ENCODE data around the gene MAPK8IP3.
A peak's percentile ranks its signal among the peaks of the same experiment; 100 is the strongest.
"Not testable (repeated sequence)": the region's sequence is repeated elsewhere in the genome, so short reads cannot be mapped to it uniquely, and the experiment has no call there.

Gene MAPK8IP3

DNA sequence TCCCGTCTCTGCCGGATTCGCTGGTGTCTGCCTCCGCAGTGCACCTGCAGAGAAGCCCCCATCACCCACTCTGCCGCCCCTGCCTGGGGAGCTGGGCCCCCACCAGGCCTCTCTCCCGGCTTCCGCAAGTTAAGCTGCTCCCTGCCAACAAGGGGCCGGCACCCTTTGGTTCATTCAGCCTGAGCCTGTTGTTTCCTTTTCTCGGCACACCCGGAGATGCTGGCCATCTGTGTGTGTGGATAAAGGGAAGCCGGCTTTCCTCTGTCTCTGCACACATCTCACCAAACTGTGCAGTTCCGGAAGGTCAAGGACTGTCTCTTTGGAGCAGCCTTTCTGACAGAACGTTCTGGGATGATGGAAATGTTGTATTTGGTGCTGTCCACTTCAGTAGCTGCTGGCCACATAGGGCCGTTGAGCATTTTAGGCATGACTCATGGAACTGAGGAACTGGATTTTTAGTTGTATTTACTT lies 6.8 kb downstream of the MAPK8IP3 start:
- H3K36me3 Mint-ChIP-seq (ENCODE audit: low read depth) = no peaks in the 10 kb centered on the region
- H3K27ac Mint-ChIP-seq = no peak overlapping the region
- peaks cover 7% of the 10 kb centered on the region for H3K4me1 Mint-ChIP-seq (ENCODE audit: low read depth)
- H3K9me3 Mint-ChIP-seq = no peaks in the 10 kb centered on the region
- no peak overlapping the region for H3K4me3 Mint-ChIP-seq
- no peaks in the 10 kb centered on the region for H3K27me3 Mint-ChIP-seq (ENCODE audit: low read depth)

- Mint-ChIP-seq H3K36me3 (ENCODE audit: low read depth) (no peaks in the 10 kb centered on the region), H3K27me3 (ENCODE audit: low read depth) (no peaks in the 10 kb centered on the region), H3K4me1 (ENCODE audit: low read depth) (peaks cover 5% of the 10 kb centered on the region), H3K9me3 (no peaks in the 10 kb centered on the region), H3K4me3 (no peak overlapping the region), H3K27ac (no peak overlapping the region)
These were observed 7.3 kb downstream of the MAPK8IP3 start for GRCh38 chr16:1713331-1713730.

DNA sequence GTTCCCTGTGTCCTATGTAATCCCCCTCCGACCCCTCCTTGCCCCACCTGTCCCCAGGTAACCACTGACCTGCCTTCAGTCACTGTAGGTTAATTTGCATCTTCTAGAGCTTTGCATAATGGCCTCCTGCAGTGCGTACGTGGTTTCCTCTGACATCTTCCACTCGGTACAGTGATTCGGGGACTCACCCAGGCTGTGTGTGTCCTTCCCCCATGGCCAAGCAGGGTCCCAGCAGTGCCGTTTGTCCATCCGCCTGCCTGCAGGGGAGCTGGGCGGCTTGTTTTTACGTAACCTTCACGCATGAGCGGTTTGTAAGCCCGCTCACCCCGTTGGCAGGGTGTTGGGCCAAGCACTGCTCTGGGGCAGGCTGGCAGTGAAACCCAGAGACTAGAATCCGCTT lies 7.9 kb downstream of the MAPK8IP3 start:
- H3K27ac Mint-ChIP-seq = no peak overlapping the region
- no peaks in the 10 kb centered on the region for H3K36me3 Mint-ChIP-seq (ENCODE audit: low read depth)
- no peak overlapping the region for H3K4me3 Mint-ChIP-seq
- H3K4me1 Mint-ChIP-seq (ENCODE audit: low read depth) = peaks cover 1% of the 10 kb centered on the region
- no peaks in the 10 kb centered on the region for H3K9me3 Mint-ChIP-seq
- no peaks in the 10 kb centered on the region for H3K27me3 Mint-ChIP-seq (ENCODE audit: low read depth)

- Mint-ChIP-seq H3K27me3 (ENCODE audit: low read depth) (no peaks in the 10 kb centered on the region), H3K4me3 (no peak overlapping the region), H3K9me3 (no peaks in the 10 kb centered on the region), H3K36me3 (ENCODE audit: low read depth) (no peaks in the 10 kb centered on the region), H3K4me1 (ENCODE audit: low read depth) (peaks cover 6% of the 10 kb centered on the region), H3K27ac (no peak overlapping the region)
These were observed 9.2 kb downstream of the MAPK8IP3 start for GRCh38 chr16:1715220-1715619.

DNA sequence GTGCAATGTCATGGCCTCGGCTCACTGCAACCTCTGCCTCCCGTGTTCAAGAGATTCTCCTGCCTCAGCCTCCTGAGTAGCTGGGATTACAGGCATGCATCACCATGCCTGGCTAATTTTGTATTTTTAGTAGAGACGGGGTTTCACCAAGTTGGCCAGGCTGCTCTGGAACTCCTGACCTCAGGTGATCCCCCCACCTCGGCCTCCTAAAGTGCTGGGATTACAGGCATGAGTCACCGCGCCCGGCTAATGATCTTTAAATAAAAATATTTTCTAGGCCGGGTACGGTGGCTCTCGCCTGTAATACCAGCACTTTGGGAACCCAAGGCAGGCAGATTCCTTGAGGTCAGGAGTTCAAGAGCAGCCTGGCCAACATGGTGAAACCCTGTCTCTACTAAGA lies 12.2 kb downstream of the MAPK8IP3 start:
- not testable (repeated sequence) for H3K4me3 Mint-ChIP-seq, H3K27ac Mint-ChIP-seq

GRCh38 chr16:1719559-1720229 lies 13.7 kb downstream of the MAPK8IP3 start:
- peaks cover 20% of the 10 kb centered on the region for H3K4me1 Mint-ChIP-seq (ENCODE audit: low read depth)
- not testable (repeated sequence) for H3K4me3 Mint-ChIP-seq; H3K27ac Mint-ChIP-seq; H3K9me3 Mint-ChIP-seq; H3K36me3 Mint-ChIP-seq (ENCODE audit: low read depth); H3K27me3 Mint-ChIP-seq (ENCODE audit: low read depth)

More for the DNA sequence above, 12.2 kb downstream of the MAPK8IP3 start:
- not testable (repeated sequence) for H3K27me3 Mint-ChIP-seq (ENCODE audit: low read depth); H3K36me3 Mint-ChIP-seq (ENCODE audit: low read depth); H3K9me3 Mint-ChIP-seq
- peaks cover 15% of the 10 kb centered on the region for H3K4me1 Mint-ChIP-seq (ENCODE audit: low read depth)

DNA sequence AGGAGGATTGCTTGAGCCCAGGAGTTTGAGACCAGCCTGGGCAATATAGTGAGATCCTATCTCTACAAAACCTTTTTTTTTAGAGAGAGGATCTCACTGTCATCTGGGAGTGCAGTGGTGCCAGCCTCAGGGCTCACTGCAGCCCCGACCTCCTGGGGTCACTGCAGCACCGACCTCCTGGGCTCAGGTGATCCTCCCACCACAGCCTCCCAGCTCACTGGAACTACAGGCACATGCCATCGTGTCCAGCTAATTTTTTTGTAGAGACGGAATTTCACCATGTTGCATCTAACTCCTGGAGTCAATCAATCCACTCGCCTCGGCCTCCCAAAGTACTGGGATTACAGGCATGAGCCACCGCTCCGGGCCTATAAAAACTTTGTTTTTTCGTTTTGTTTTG lies 15.4 kb downstream of the MAPK8IP3 start:
- Mint-ChIP-seq H3K27me3 (ENCODE audit: low read depth) (no peaks in the 10 kb centered on the region), H3K27ac (no peak overlapping the region), H3K4me3 (no peak overlapping the region), H3K9me3 (no peaks in the 10 kb centered on the region), H3K4me1 (ENCODE audit: low read depth) (peaks cover 20% of the 10 kb centered on the region), H3K36me3 (ENCODE audit: low read depth) (no peaks in the 10 kb centered on the region)

DNA sequence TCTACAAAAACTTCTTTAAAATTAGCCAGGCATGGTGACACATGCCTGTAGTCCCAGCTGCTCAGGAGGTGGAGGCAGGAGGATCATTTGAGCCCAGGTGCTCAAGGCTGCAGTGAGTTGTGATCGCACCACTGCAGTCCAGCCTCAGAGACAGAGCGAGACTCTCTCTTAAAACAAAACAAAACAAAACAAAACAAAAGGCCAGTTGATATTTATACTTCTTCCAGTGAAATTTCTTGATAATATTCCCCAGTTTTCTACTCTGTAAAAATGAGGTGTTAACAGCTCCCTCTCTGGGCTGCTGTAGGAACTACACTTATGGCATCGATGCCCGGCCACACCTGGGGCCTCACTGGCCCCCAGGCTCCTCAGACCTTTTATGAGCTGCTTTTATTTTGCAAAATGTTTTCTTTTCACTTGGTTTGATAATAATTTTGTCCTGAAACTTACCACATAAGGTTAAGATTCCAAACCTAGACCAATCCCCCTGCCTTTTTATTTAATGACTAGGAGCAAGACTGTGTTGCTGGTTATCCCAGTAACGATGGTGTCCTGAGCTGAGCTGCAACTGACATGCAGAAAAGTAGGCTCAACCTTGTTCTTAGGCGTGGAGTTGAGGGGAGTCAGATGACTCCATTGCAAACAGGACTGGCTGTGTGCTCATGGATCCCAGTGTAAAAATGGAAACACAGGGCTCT lies 17.6 kb downstream of the MAPK8IP3 start:
- Mint-ChIP-seq H3K9me3 (no peaks in the 10 kb centered on the region), H3K4me3 (peak overlapping the region; percentile 54), H3K4me1 (ENCODE audit: low read depth) (peaks cover 20% of the 10 kb centered on the region), H3K27ac (peak overlapping the region; percentile 27), H3K36me3 (ENCODE audit: low read depth) (peaks cover 9% of the 10 kb centered on the region), H3K27me3 (ENCODE audit: low read depth) (no peaks in the 10 kb centered on the region)

DNA sequence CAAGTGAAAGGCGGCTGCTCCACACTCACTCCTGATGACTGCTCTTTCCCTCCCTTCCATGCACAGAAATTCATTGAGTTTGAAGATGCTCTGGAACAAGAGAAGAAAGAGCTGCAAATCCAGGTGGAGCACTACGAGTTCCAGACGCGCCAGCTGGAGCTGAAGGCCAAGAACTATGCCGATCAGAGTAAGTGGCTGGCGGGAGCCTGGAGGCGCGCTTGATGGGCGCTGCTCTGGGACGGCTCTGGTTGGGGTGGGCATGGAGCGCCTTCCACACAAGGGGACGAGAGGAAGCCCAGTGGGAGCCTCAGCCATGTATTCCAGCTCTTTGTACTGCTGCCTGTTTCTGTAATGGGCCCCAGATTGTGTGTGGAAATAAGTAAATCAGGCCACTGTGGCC lies 18.5 kb downstream of the MAPK8IP3 start:
- no peak overlapping the region for H3K27ac Mint-ChIP-seq
- H3K36me3 Mint-ChIP-seq (ENCODE audit: low read depth) = peaks cover 12% of the 10 kb centered on the region
- no peaks in the 10 kb centered on the region for H3K27me3 Mint-ChIP-seq (ENCODE audit: low read depth)
- H3K4me3 Mint-ChIP-seq = no peak overlapping the region
- H3K9me3 Mint-ChIP-seq = no peaks in the 10 kb centered on the region
- peaks cover 19% of the 10 kb centered on the region for H3K4me1 Mint-ChIP-seq (ENCODE audit: low read depth)

DNA sequence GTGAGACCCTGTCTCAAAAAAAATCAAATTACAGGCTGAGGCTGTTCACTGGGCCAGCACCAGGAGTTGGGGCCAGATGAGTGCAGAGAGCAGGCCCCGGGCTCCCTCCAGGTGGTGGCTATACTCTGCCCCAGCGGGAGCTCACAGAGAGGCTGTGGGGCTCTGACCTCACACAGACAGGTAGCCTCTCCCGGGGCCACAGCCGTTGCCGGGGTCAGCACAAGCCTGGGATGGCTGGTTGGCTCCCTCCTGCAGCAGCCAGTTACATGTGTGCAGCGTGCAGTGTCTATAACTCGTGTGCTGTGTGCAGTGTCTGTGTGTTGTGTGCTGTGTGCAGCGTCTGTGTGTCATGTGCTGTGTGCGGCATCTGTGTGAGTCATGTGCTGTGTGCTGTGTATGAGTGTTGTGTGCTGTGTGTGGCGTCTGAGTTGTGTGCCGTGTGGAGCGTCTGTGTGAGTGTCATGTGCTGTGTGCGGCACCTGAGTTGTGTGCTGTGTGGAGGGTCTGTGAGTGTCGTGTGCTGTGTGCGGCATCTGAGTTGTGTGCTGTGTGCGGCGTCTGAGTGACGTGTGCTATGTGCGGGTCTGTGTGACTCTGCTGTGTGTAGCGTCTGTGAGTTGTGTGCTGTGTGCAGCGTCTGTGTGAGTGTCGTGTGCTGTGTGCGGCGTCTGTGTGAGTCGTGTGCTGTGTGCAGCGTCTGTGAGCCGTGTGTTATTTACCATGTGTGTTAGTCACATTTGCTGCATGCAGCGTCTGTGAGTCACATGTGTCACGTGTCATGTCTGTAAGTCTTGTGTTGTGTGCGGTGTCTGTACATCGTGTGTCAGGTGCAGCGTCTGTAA lies 20.9 kb downstream of the MAPK8IP3 start:
- Mint-ChIP-seq H3K4me1 (ENCODE audit: low read depth) (peaks cover 12% of the 10 kb centered on the region), H3K27ac (peak overlapping the region; percentile 1), H3K4me3 (no peak overlapping the region), H3K36me3 (ENCODE audit: low read depth) (peaks cover 15% of the 10 kb centered on the region), H3K9me3 (no peaks in the 10 kb centered on the region), H3K27me3 (ENCODE audit: low read depth) (no peaks in the 10 kb centered on the region)

DNA sequence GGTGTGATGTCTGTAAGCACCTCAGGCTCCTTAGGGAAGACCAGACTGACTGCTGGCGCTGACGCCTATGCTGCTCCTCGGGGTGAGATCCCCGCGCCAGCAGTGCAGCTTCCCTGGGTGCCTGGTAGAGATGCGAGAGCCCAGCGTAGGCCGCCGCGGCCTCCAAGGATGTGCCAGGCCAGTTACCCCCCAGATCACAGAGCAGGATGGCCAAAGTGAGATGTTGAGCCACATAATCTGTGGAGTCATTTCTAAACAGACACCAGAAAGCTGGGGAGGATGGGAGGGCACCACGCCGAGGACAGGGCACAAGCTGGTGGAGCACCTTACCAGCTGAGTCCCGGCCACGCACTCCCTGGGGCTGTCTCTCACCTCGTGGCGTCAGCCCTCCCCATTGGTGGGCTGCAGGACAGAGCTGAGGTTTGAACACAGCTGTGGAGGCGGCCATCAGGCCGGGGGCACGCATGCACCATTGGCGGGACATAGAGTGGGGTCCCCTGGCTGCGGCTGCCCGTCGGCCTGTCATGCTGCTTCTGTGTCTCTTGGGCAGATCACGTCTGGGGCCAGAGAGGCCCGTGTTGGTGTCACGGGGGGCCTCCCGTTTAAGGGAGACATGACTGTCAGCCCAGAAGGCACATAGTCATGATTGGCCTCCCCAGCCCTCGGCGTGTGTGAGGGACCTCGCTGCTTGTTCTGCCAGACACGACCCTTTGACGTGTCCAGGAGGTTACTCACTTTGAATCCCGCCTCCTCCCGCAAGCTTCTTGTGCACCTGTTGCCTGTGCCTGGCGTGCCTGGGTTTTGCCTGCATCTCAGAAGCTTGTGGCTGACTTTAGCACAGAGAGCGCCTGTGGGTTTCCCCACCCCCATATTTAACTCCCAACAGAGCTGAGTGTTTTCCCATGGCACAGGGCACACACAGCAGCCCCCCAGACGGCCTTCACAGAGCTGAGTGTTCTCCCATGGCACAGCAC lies 21.9 kb downstream of the MAPK8IP3 start:
- Mint-ChIP-seq H3K4me1 (ENCODE audit: low read depth) (peaks cover 7% of the 10 kb centered on the region), H3K36me3 (ENCODE audit: low read depth) (peaks cover 18% of the 10 kb centered on the region), H3K27ac (no peak overlapping the region), H3K9me3 (no peaks in the 10 kb centered on the region), H3K27me3 (ENCODE audit: low read depth) (no peaks in the 10 kb centered on the region), H3K4me3 (no peak overlapping the region)

GRCh38 chr16:1729026-1729425 lies 23.0 kb downstream of the MAPK8IP3 start:
- Mint-ChIP-seq H3K4me3 (no peak overlapping the region), H3K27ac (no peak overlapping the region), H3K36me3 (ENCODE audit: low read depth) (peaks cover 24% of the 10 kb centered on the region), H3K27me3 (ENCODE audit: low read depth) (no peaks in the 10 kb centered on the region), H3K9me3 (no peaks in the 10 kb centered on the region), H3K4me1 (ENCODE audit: low read depth) (no peaks in the 10 kb centered on the region)

DNA sequence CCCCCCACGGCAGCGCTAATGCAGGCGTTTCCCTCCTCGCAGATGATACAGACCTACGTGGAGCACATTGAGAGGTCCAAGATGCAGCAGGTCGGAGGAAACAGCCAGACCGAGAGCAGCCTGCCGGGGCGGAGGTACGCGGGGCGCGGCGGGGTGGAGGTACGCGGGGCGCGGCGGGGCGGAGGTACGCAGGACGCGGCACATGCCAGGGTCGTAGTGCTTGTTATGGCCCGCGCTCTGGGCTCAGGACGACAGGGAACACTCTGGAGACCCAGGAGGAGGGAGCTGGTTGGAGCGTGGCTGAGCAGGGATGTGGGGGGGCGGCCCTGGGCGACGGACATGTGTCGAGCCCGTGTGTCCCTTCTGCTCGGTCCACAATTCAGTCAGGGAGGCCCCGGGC lies 23.4 kb downstream of the MAPK8IP3 start:
- H3K27ac Mint-ChIP-seq = no peak overlapping the region
- no peaks in the 10 kb centered on the region for H3K4me1 Mint-ChIP-seq (ENCODE audit: low read depth)
- H3K4me3 Mint-ChIP-seq = no peak overlapping the region
- peaks cover 24% of the 10 kb centered on the region for H3K36me3 Mint-ChIP-seq (ENCODE audit: low read depth)
- H3K27me3 Mint-ChIP-seq (ENCODE audit: low read depth) = no peaks in the 10 kb centered on the region
- no peaks in the 10 kb centered on the region for H3K9me3 Mint-ChIP-seq

DNA sequence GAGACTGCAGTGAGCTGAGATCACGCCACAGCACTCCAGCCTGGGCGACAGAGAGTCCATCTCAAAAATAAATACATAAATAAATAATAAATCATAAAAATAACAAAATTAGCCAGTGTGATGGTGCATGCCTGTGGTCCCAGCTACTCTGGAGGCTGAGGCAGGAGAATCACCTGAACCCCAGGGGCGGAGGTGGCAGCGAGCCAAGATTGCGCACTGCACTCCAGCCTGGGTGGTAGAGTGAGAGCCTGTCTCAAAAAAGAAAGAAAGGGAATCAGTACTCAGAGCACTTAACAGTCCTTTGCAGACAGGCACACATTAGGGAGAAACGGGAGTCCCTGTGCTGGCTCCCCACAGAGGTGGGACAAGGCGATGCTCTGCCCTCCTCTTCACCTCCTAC lies 25.1 kb downstream of the MAPK8IP3 start:
- H3K27me3 Mint-ChIP-seq (ENCODE audit: low read depth) = no peaks in the 10 kb centered on the region
- peaks cover 24% of the 10 kb centered on the region for H3K36me3 Mint-ChIP-seq (ENCODE audit: low read depth)
- H3K4me1 Mint-ChIP-seq (ENCODE audit: low read depth) = no peaks in the 10 kb centered on the region
- H3K4me3 Mint-ChIP-seq = no peak overlapping the region
- no peaks in the 10 kb centered on the region for H3K9me3 Mint-ChIP-seq
- H3K27ac Mint-ChIP-seq = no peak overlapping the region
